Measurements from ENCODE around the gene HGS.
"Not testable (repeated sequence)": the region's sequence is repeated elsewhere in the genome, so short reads cannot be mapped to it uniquely, and the experiment has no call there.

Gene HGS

GRCh38 chr17:81717049-81717765, 33.4 kb downstream of the HGS start:
- DNase-seq (ENCODE audit: low read depth in 3 of 3) = no peak

GRCh38 chr17:81717766-81718089, 33.9 kb downstream of the HGS start:
- DNase-seq (ENCODE audit: low read depth in 3 of 3) = no peak

- DNase-seq (ENCODE audit: low read depth in 3 of 3) = no peak
These were observed 35.8 kb downstream of the HGS start for GRCh38 chr17:81719410-81720266.

GRCh38 chr17:81720267-81721071, 36.7 kb downstream of the HGS start:
- DNase-seq (ENCODE audit: low read depth in 3 of 3) = no peak

- no peak for DNase-seq (ENCODE audit: low read depth in 3 of 3)
These were observed 38.6 kb downstream of the HGS start for GRCh38 chr17:81722184-81723120.

GRCh38 chr17:81723651-81724209, 39.9 kb downstream of the HGS start:
- no peak for DNase-seq (ENCODE audit: low read depth in 3 of 3)

GRCh38 chr17:81725439-81725838, 41.6 kb downstream of the HGS start:
- DNase-seq (ENCODE audit: low read depth in 3 of 3) = no peak

GRCh38 chr17:81726004-81726403, 42.2 kb downstream of the HGS start:
- no peak for DNase-seq (ENCODE audit: low read depth in 3 of 3)

- no peak for DNase-seq (ENCODE audit: low read depth in 3 of 3)
These were observed 43.7 kb downstream of the HGS start for GRCh38 chr17:81727324-81728031.

GRCh38 chr17:81733507-81734404, 49.9 kb downstream of the HGS start:
- peak; percentile 44 to 46 (median 46) for DNase-seq (ENCODE audit: low read depth in 3 of 3)

GRCh38 chr17:81734405-81735263, 50.8 kb downstream of the HGS start:
- DNase-seq (ENCODE audit: low read depth in 3 of 3) = no peak

GRCh38 chr17:81735264-81736102, 51.7 kb downstream of the HGS start:
- DNase-seq (ENCODE audit: low read depth in 3 of 3) = no peak

- no peak for DNase-seq (ENCODE audit: low read depth in 3 of 3)
These were observed 54.4 kb downstream of the HGS start for GRCh38 chr17:81737947-81738800.

GRCh38 chr17:81738801-81739393, 55.1 kb downstream of the HGS start:
- no peak for DNase-seq (ENCODE audit: low read depth in 3 of 3)

- DNase-seq (ENCODE audit: low read depth in 3 of 3) = not testable (repeated sequence)
These were observed 55.8 kb downstream of the HGS start for GRCh38 chr17:81739593-81739992.

- no peak for DNase-seq (ENCODE audit: low read depth in 3 of 3)
These were observed 56.7 kb downstream of the HGS start for GRCh38 chr17:81740395-81740961.

All from stimulated activated CD4-positive, alpha-beta T cell treated with anti-CD3 and anti-CD28 coated beads, TNF-alpha, amount 100 ng/mL, for 4 hours (primary cell).